Testis (tissue), 3 donors: ENCODE data around the gene NAB2. TPM values are rescaled to one million over a fixed set of nuclear protein-coding genes. Genes with fewer than 3 reads are reported as not detected.
A peak's percentile ranks its signal among the peaks of the same experiment; 100 is the strongest.
"Not testable (repeated sequence)": the region's sequence is repeated elsewhere in the genome, so short reads cannot be mapped to it uniquely, and the experiment has no call there.

Experiments
- DNase-seq: peaks from one replicate; pipeline ENCODE4 v3.0.0-alpha.2; 2019
- H3K27ac ChIP-seq, 2 donors: fragments of 200-600 bp; sonication (generic); one replicate each; pipeline ENCODE4 v1.5.1; 2019
- H3K27me3 ChIP-seq: fragments of 200-600 bp; sonication (generic); one replicate; pipeline ENCODE4 v1.5.1; 2019
- H3K36me3 ChIP-seq: fragments of 200-600 bp; sonication (generic); one replicate; pipeline ENCODE4 v1.5.1; 2017; ENCODE audit warnings: low read depth; ENCODE audit errors: missing control alignments
- H3K4me1 ChIP-seq: fragments of 200-600 bp; sonication (generic); one replicate; pipeline ENCODE4 v1.5.1; 2019
- H3K4me3 ChIP-seq, 2 donors: fragments of 200-600 bp; sonication (generic); one replicate each; pipeline ENCODE4 v1.5.1; 2017 to 2019
- H3K9me3 ChIP-seq: fragments of 200-600 bp; sonication (generic); one replicate; pipeline ENCODE4 v1.5.1; 2017
- POLR2A ChIP-seq: fragments of 450-650 bp; IDR thresholded peaks from one replicate; pipeline ENCODE4 v1.6.1; 2017; ENCODE audit warnings: antibody characterized with exemption, mild to moderate bottlenecking, moderate library complexity
- WGBS, 2 donors: methylation state at CpG; one replicate each; pipeline ENCODE4 v1.1.5; 2018; 5-methylcytosine and 5-hydroxymethylcytosine counted together
- intact Hi-C: fragments of 100-400 bp; cut with DNase I; formaldehyde crosslinking; loops from one replicate; pipeline ENCODE4 v1.15.1; 2023; ENCODE audit warnings: low total_unique reads
- polyA plus RNA-seq: library from polyadenylated mRNA; stranded (reverse); fragments of 350-450 nt; fragmentation: Illumina TruSeq; extraction: RNeasy Lipid Tissue Mini Kit (QIAGEN cat#74804); gene quantifications from one replicate; pipeline ENCODE4 v1.2.3, GENCODE V29; 2014; ENCODE audit warnings: low read depth, low replicate concordance; ENCODE audit not compliant: insufficient read depth
- total RNA-seq, 2 donors: library from RNA; depleted of rRNA; stranded (reverse); fragments of >200 nt; gene quantifications; one replicate each; pipeline ENCODE4 v1.2.3, GENCODE V29; 2016
- TF ChIP-seq, protein P1 (sequence below), 3 experiments: fragments of 450-650 bp in 2 of 3; fragments of 200-600 bp in 1 of 3; sonication (generic) in 1 of 3; IDR thresholded peaks; one replicate each; pipeline ENCODE4 v1.5.1; 2016 to 2019; ENCODE audit warnings: antibody characterized with exemption in 3 of 3, mild to moderate bottlenecking in 2 of 3, moderate library complexity in 1 of 3

Gene NAB2
- total and polyA plus RNA-seq, 3 donors from 2014 or later, result 31.4 to 59.5 (median 45.7) TPM

GRCh38 chr12:57118711-57119271 is 29.9 kb downstream of the NAB2 start:
- H3K27me3 ChIP-seq, result no peaks in the 10 kb centered on the region
- intact Hi-C loops, result loop anchor here (5.0 kb wide), 1 partner anchor 361 kb away; no protein-coding TSS in a partner anchor
- H3K4me1 ChIP-seq, result no peaks in the 10 kb centered on the region
- H3K9me3 ChIP-seq, result no peaks in the 10 kb centered on the region
- no peak for DNase-seq
- TF ChIP-seq, protein P1, sequence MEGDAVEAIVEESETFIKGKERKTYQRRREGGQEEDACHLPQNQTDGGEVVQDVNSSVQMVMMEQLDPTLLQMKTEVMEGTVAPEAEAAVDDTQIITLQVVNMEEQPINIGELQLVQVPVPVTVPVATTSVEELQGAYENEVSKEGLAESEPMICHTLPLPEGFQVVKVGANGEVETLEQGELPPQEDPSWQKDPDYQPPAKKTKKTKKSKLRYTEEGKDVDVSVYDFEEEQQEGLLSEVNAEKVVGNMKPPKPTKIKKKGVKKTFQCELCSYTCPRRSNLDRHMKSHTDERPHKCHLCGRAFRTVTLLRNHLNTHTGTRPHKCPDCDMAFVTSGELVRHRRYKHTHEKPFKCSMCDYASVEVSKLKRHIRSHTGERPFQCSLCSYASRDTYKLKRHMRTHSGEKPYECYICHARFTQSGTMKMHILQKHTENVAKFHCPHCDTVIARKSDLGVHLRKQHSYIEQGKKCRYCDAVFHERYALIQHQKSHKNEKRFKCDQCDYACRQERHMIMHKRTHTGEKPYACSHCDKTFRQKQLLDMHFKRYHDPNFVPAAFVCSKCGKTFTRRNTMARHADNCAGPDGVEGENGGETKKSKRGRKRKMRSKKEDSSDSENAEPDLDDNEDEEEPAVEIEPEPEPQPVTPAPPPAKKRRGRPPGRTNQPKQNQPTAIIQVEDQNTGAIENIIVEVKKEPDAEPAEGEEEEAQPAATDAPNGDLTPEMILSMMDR (IDR thresholded peaks at IDR 0.05), result no peak
- TF ChIP-seq POLR2A, result no peak
- no peaks in the 10 kb centered on the region for H3K36me3 ChIP-seq
- 71 to 82% methylated on average over 1 of the region's 1 CpG for WGBS, 2 donors
- H3K4me3 ChIP-seq, result no peak overlapping the region
- no peak overlapping the region for H3K27ac ChIP-seq

GRCh38 chr12:57119294-57120085 is 30.6 kb downstream of the NAB2 start:
- H3K27ac ChIP-seq, result no peak overlapping the region
- DNase-seq, result no peak
- 87 to 95% methylated on average over 5 of the region's 5 CpGs for WGBS, 2 donors

DNA sequence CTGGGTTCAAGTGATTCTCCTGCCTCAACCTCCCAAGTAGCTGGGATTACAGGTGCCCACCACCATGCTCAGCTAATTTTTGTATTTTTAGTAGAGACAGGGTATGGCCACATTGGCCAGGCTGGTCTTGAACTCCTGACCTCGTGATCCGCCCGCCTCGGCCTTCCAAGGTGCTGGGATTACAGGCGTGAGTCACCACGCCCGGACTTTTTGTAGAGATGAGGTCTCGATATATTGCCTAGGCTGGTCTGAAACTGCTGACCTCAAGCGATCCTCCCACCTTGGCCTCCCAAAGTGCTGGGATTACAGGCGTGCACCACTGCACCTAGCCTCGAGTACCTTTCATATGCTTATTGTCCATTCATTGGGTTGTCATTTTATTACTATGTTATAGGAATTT is 31.8 kb downstream of the NAB2 start:
- H3K4me3 ChIP-seq, H3K36me3 ChIP-seq, H3K27me3 ChIP-seq, DNase-seq, H3K4me1 ChIP-seq, H3K9me3 ChIP-seq, intact Hi-C loops, H3K27ac ChIP-seq: not testable (repeated sequence)
- 96% methylated on average over 11 of the region's 11 CpGs for WGBS, 2 donors

More at GRCh38 chr12:57119294-57120085, 30.6 kb downstream of the NAB2 start:
- no peaks in the 10 kb centered on the region for H3K4me1 ChIP-seq
- H3K4me3 ChIP-seq, result no peak overlapping the region
- intact Hi-C loops, result loop anchor here (5.0 kb wide), 1 partner anchor 362 kb away; no protein-coding TSS in a partner anchor
- no peaks in the 10 kb centered on the region for H3K27me3 ChIP-seq
- TF ChIP-seq, protein P1 (IDR thresholded peaks at IDR 0.05), result no peak
- no peak for TF ChIP-seq POLR2A
- H3K9me3 ChIP-seq, result no peaks in the 10 kb centered on the region
- no peaks in the 10 kb centered on the region for H3K36me3 ChIP-seq

DNA sequence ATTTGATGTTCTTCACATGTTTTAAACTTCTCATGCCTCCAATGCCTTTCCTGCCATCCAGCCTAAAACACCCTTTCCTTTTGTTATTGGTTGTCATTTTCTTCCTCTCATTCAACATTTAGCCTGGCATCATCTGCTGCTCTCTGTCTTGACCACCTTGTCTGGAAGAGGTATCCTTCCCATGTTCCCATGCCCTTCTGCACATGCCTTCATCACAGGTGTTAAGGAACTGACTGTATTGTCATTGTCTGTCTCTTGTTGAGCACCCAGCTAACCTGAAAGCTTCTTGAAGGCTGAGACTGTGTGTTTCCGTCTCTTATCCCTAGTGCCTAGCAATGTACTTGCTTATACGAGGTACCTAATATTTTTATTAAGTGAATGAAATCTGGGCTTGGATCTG is 34.9 kb downstream of the NAB2 start:
- DNase-seq, result no peak
- TF ChIP-seq, protein P1 (IDR thresholded peaks at IDR 0.05), result no peak
- no peak for TF ChIP-seq POLR2A
- no peaks in the 10 kb centered on the region for H3K27me3 ChIP-seq
- no peak overlapping the region for H3K4me3 ChIP-seq
- no peaks in the 10 kb centered on the region for H3K9me3 ChIP-seq
- peaks cover 9% of the 10 kb centered on the region for H3K4me1 ChIP-seq
- H3K27ac ChIP-seq, result no peak overlapping the region
- no peaks in the 10 kb centered on the region for H3K36me3 ChIP-seq
- intact Hi-C loops, result no loop called here
- WGBS, 2 donors, result 39 to 54% methylated on average over 2 of the region's 2 CpGs

DNA sequence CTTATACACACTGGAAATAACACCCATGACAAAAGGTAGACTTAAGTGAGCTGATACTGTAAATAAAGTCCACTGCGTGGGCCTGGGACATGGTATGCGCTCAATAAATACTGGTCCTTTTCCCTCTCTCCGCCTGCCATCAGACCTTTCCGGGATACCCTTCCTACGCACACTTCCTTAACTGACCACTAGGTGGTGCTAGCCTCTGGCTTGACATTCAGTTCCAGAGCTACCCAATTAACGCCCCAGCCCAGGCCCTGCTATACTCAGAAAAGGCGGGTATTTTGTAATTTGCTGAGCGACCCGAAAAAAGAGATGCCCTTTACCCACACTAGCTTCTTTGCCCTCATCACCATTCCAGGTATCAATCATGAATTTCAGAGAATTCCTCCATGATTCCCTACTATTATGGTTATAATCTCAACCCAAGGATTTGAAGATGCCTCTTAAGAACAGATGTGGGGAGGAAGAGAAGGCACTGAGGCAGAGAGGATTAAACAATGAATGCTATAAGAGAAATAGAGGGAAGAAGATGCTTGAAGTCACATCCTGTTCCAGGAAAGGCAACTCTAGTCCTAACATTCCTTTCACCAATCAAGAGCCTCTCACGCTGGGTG is 35.5 kb downstream of the NAB2 start:
- DNase-seq, result peak; percentile 90
- 21 to 23% methylated on average over 10 of the region's 10 CpGs for WGBS, 2 donors
- no peak overlapping the region for H3K4me3 ChIP-seq
- TF ChIP-seq, protein P1 (IDR thresholded peaks at IDR 0.05), result peak; percentile 96 to 98 (median 97)
- TF ChIP-seq POLR2A, result no peak
- intact Hi-C loops, result no loop called here
- H3K4me1 ChIP-seq, result peaks cover 9% of the 10 kb centered on the region
- no peaks in the 10 kb centered on the region for H3K27me3 ChIP-seq
- H3K36me3 ChIP-seq, result no peaks in the 10 kb centered on the region
- H3K27ac ChIP-seq, result no peak overlapping the region
- H3K9me3 ChIP-seq, result no peaks in the 10 kb centered on the region
